Hepatocyte (in vitro differentiated cells): Measurements from ENCODE around the gene SMG7.

Source experiments
- EZH2 ChIP-seq: fragments of 200-600 bp; sonication (generic); IDR thresholded peaks from 2 replicates; pipeline ENCODE4 v1.6.1; 2016; ENCODE audit warnings: antibody characterized with exemption, mild to moderate bottlenecking, borderline replicate concordance
- EZH2phosphoT487 ChIP-seq: fragments of 200-600 bp; sonication (generic); IDR thresholded peaks from one replicate; pipeline ENCODE4 v1.6.1; 2018; ENCODE audit warnings: antibody characterized with exemption, mild to moderate bottlenecking, low read depth, moderate library complexity; ENCODE audit not compliant: unreplicated experiment, severe bottlenecking
- TF ChIP-seq, protein P1 (sequence below): fragments of 200-600 bp; sonication (generic); IDR thresholded peaks from 2 replicates; pipeline ENCODE4 v1.5.1; 2016; ENCODE audit warnings: antibody characterized with exemption, mild to moderate bottlenecking; ENCODE audit not compliant: poor library complexity

DNA sequence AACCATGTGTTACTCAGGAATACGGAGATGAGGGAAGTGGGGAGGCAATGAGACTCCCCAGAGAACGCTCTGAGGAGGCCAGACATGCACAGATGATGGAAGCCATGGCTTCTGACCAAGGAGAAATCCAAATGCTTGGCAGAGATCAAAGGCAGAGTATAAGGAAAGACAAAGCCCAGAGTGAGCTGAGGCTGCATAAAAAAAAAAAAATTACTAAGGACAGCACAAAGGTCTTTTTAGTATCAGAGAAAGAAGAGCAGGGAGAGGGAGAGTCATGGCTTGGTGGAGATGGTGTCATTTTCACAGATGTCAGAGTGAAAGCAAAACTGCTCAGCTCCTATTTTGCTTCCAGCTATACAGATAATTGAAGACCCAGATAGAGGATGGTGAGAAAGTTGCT, 126.1 kb downstream of the SMG7 start:
- TF ChIP-seq EZH2 (no peak), EZH2phosphoT487 (no peak)
- TF ChIP-seq, protein P1, sequence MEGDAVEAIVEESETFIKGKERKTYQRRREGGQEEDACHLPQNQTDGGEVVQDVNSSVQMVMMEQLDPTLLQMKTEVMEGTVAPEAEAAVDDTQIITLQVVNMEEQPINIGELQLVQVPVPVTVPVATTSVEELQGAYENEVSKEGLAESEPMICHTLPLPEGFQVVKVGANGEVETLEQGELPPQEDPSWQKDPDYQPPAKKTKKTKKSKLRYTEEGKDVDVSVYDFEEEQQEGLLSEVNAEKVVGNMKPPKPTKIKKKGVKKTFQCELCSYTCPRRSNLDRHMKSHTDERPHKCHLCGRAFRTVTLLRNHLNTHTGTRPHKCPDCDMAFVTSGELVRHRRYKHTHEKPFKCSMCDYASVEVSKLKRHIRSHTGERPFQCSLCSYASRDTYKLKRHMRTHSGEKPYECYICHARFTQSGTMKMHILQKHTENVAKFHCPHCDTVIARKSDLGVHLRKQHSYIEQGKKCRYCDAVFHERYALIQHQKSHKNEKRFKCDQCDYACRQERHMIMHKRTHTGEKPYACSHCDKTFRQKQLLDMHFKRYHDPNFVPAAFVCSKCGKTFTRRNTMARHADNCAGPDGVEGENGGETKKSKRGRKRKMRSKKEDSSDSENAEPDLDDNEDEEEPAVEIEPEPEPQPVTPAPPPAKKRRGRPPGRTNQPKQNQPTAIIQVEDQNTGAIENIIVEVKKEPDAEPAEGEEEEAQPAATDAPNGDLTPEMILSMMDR = no peak
